G401 (cell line): ENCODE measurements around the gene RCOR2. TPM values are rescaled to one million over a fixed set of nuclear protein-coding genes. Genes with fewer than 3 reads are reported as not detected.

ENCODE experiments used
- DNase-seq: peaks from one replicate; pipeline ENCODE4 v3.0.0-alpha.2; 2015; ENCODE audit warnings: low spot score
- in situ Hi-C: cut with HindIII; loops from 2 replicates; pipeline ENCODE4 v1.10.0; 2016; ENCODE audit warnings: low sequenced_read_pairs, mixed read lengths
- total RNA-seq: library from RNA; depleted of rRNA; stranded (reverse); fragments of >200 nt; shearing (Covaris generic); gene quantifications from 2 replicates; pipeline ENCODE4 v1.2.3, GENCODE V29; 2014

The RCOR2 gene
- total RNA-seq, 1 experiment from 2014 or later: 53.3 TPM

- in situ Hi-C loops: no loop called here
- no peak for DNase-seq
These were observed 29.5 kb downstream of the RCOR2 start for GRCh38 chr11:63887386-63887999.

- DNase-seq: no peak
- in situ Hi-C loops: no loop called here
These were observed 32.6 kb downstream of the RCOR2 start for GRCh38 chr11:63884196-63884932.

- no peak for DNase-seq
- in situ Hi-C loops: no loop called here
These were observed 33.2 kb downstream of the RCOR2 start for GRCh38 chr11:63883791-63884190.

GRCh38 chr11:63882555-63883242, 34.3 kb downstream of the RCOR2 start:
- no peak for DNase-seq
- in situ Hi-C loops: no loop called here

GRCh38 chr11:63880403-63880790, 36.6 kb downstream of the RCOR2 start:
- DNase-seq: no peak
- in situ Hi-C loops: no loop called here

- no peak for DNase-seq
- in situ Hi-C loops: no loop called here
These were observed 37.2 kb downstream of the RCOR2 start for GRCh38 chr11:63879598-63880402.

GRCh38 chr11:63877658-63878241, 39.2 kb downstream of the RCOR2 start:
- DNase-seq: no peak
- in situ Hi-C loops: no loop called here

GRCh38 chr11:63876616-63877015, 40.3 kb downstream of the RCOR2 start:
- DNase-seq: no peak
- in situ Hi-C loops: no loop called here

GRCh38 chr11:63875506-63876065, 41.4 kb downstream of the RCOR2 start:
- in situ Hi-C loops: no loop called here
- no peak for DNase-seq

GRCh38 chr11:63874511-63874910, 42.5 kb downstream of the RCOR2 start:
- no peak for DNase-seq
- in situ Hi-C loops: no loop called here

- DNase-seq: no peak
- in situ Hi-C loops: no loop called here
These were observed 43.7 kb downstream of the RCOR2 start for GRCh38 chr11:63873311-63873710.

- DNase-seq: no peak
- in situ Hi-C loops: no loop called here
These were observed 44.2 kb downstream of the RCOR2 start for GRCh38 chr11:63872800-63873197.

GRCh38 chr11:63871962-63872799, 44.8 kb downstream of the RCOR2 start:
- DNase-seq: peak; percentile 91
- in situ Hi-C loops: no loop called here

- in situ Hi-C loops: no loop called here
- no peak for DNase-seq
These were observed 46.4 kb downstream of the RCOR2 start for GRCh38 chr11:63870351-63871140.

- no peak for DNase-seq
- in situ Hi-C loops: no loop called here
These were observed 47.3 kb downstream of the RCOR2 start for GRCh38 chr11:63869683-63870082.

- in situ Hi-C loops: no loop called here
- DNase-seq: no peak
These were observed 47.8 kb downstream of the RCOR2 start for GRCh38 chr11:63869171-63869591.

GRCh38 chr11:63868399-63869064, 48.4 kb downstream of the RCOR2 start:
- in situ Hi-C loops: no loop called here
- DNase-seq: peak; percentile 39
